PC-3 (cell line): ENCODE data around the gene VIPR2.

Experiments used
- CTCF ChIP-seq: fragments of 300-600 bp; sonication (generic); conservative IDR thresholded peaks from 2 replicates; pipeline ENCODE4 v1.5.1; 2017; ENCODE audit warnings: antibody characterized with exemption, low read depth, mild to moderate bottlenecking, low read length
- EZH2 ChIP-seq: fragments of 300-600 bp; sonication (generic); IDR thresholded peaks from one replicate; pipeline ENCODE4 v1.6.1; 2017; ENCODE audit warnings: antibody characterized with exemption, mild to moderate bottlenecking, low read length; ENCODE audit not compliant: unreplicated experiment

DNA sequence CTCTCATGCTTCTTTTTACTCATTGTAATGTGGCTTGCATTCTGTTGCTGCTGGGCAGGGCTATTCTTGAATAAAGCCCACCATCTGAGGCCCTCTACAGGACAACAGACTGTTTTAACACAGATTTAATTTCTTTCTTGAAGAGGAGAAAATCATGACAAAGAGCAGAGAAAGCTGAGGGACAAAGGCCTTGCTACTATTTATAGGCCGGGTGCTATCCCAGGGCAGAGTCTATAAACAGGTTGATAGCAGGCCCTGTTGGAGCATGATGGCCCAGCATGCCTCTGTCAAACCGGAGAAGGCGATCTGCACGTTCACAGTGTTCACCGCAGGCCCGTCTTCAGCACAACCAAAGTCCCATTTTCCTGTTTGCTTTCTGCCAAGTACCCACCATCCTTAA is 3.0 kb downstream of the VIPR2 start:
- TF ChIP-seq CTCF (0 out of 2 replicates have a peak, but pooled peaks have one; percentile 11), EZH2 (no peak)
